H9 (cell line): Measurements from ENCODE around the gene TAOK1. TPM values are rescaled to one million over a fixed set of nuclear protein-coding genes. Genes with fewer than 3 reads are reported as not detected.
A peak's percentile ranks its signal among the peaks of the same experiment; 100 is the strongest.

ENCODE experiments used
- DNase-seq: peaks from one replicate; pipeline ENCODE4 v3.0.0-alpha.2; 2017
- H2AFZ ChIP-seq: one replicate; pipeline ENCODE4 v1.6.1; 2013; ENCODE audit warnings: mild to moderate bottlenecking, low read length, control low read depth, moderate library complexity
- H2AK5ac ChIP-seq: 2 replicates; pipeline ENCODE4 v1.6.1; 2013; ENCODE audit warnings: low read length, control low read depth, mixed read lengths; ENCODE audit not compliant: insufficient read length
- H2BK120ac ChIP-seq: one replicate; pipeline ENCODE4 v1.6.1; 2013; ENCODE audit warnings: low read depth, mild to moderate bottlenecking, low read length, control low read depth, inconsistent platforms; ENCODE audit not compliant: poor library complexity, severe bottlenecking
- H2BK12ac ChIP-seq: 2 replicates; pipeline ENCODE4 v1.6.1; 2013; ENCODE audit warnings: low read length, control low read depth, mixed read lengths, low read depth; ENCODE audit not compliant: insufficient read length
- H2BK15ac ChIP-seq: 2 replicates; pipeline ENCODE4 v1.6.1; 2013; ENCODE audit warnings: low read depth, low read length, control low read depth
- H2BK20ac ChIP-seq: one replicate; pipeline ENCODE4 v1.6.1; 2013; ENCODE audit warnings: low read depth, mild to moderate bottlenecking, low read length, control low read depth, inconsistent platforms; ENCODE audit not compliant: poor library complexity, severe bottlenecking
- H2BK5ac ChIP-seq: 2 replicates; pipeline ENCODE4 v1.6.1; 2013; ENCODE audit warnings: low read length, control low read depth, mixed read lengths; ENCODE audit not compliant: insufficient read length
- H3K14ac ChIP-seq: 2 replicates; pipeline ENCODE4 v1.6.1; 2013; ENCODE audit warnings: low read length, control low read depth; ENCODE audit not compliant: insufficient read depth
- H3K18ac ChIP-seq: 2 replicates; pipeline ENCODE4 v1.6.1; 2013; ENCODE audit warnings: low read depth, mild to moderate bottlenecking, mixed read lengths, low read length, control low read depth; ENCODE audit not compliant: insufficient read length
- H3K23ac ChIP-seq: 2 replicates; pipeline ENCODE4 v1.6.1; 2013; ENCODE audit warnings: low read length, control low read depth, mixed read lengths, low read depth; ENCODE audit not compliant: insufficient read length
- H3K23me2 ChIP-seq: 2 replicates; pipeline ENCODE4 v1.6.1; 2013; ENCODE audit warnings: low read depth, mild to moderate bottlenecking, mixed read lengths, low read length, control low read depth; ENCODE audit not compliant: insufficient read length, poor library complexity, severe bottlenecking
- H3K27ac ChIP-seq: 2 replicates; pipeline ENCODE4 v1.5.1; 2013; ENCODE audit warnings: low read length, control low read depth, mixed read lengths, low read depth; ENCODE audit not compliant: insufficient read length
- H3K27me3 ChIP-seq: 2 replicates; pipeline ENCODE4 v1.6.1; 2013; ENCODE audit warnings: low read length, control low read depth, inconsistent platforms; ENCODE audit not compliant: insufficient read depth
- H3K4ac ChIP-seq: 2 replicates; pipeline ENCODE4 v1.6.1; 2013; ENCODE audit warnings: low read depth, mild to moderate bottlenecking, control low read depth, inconsistent platforms, low read length, moderate library complexity
- H3K4me1 ChIP-seq: 2 replicates; pipeline ENCODE4 v1.6.1; 2013; ENCODE audit warnings: low read length, control low read depth, inconsistent platforms; ENCODE audit not compliant: insufficient read depth
- H3K4me2 ChIP-seq: 2 replicates; pipeline ENCODE4 v1.6.1; 2013; ENCODE audit warnings: low read length, control low read depth, mixed read lengths; ENCODE audit not compliant: insufficient read length, insufficient read depth
- H3K56ac ChIP-seq: 2 replicates; pipeline ENCODE4 v1.6.1; 2013; ENCODE audit warnings: low read depth, mild to moderate bottlenecking, mixed read lengths, low read length, control low read depth; ENCODE audit not compliant: insufficient read length
- H3K79me1 ChIP-seq: 2 replicates; pipeline ENCODE4 v1.6.1; 2013; ENCODE audit warnings: low read depth, mild to moderate bottlenecking, moderate library complexity, low read length, control low read depth, inconsistent platforms; ENCODE audit not compliant: insufficient read depth, poor library complexity, severe bottlenecking
- H3K79me2 ChIP-seq: 2 replicates; pipeline ENCODE4 v1.6.1; 2013; ENCODE audit warnings: low read length, control low read depth, inconsistent platforms; ENCODE audit not compliant: insufficient read depth
- H3K9ac ChIP-seq: 2 replicates; pipeline ENCODE4 v1.6.1; 2013; ENCODE audit warnings: low read length, control low read depth, mixed read lengths; ENCODE audit not compliant: insufficient read length; ENCODE audit errors: extremely low read depth
- H3K9me3 ChIP-seq: one replicate; pipeline ENCODE4 v1.6.1; 2013; ENCODE audit warnings: low read depth, low read length, inconsistent platforms; ENCODE audit not compliant: control insufficient read depth
- H3T11ph ChIP-seq: one replicate; pipeline ENCODE4 v1.6.1; 2013; ENCODE audit warnings: mild to moderate bottlenecking, low read length, control low read depth, inconsistent platforms
- H4K20me1 ChIP-seq: one replicate; pipeline ENCODE4 v1.6.1; 2013; ENCODE audit not compliant: control insufficient read depth, insufficient read length, insufficient read depth
- H4K5ac ChIP-seq: 2 replicates; pipeline ENCODE4 v1.6.1; 2013; ENCODE audit warnings: low read depth, mild to moderate bottlenecking, mixed read lengths, low read length, control low read depth; ENCODE audit not compliant: insufficient read length
- H4K8ac ChIP-seq: replicated peaks from 2 replicates; pipeline ENCODE4 v1.6.1; 2013; ENCODE audit warnings: low read length, control low read depth, mixed read lengths, low read depth; ENCODE audit not compliant: insufficient read length
- H4K91ac ChIP-seq: 2 replicates; pipeline ENCODE4 v1.6.1; 2013; ENCODE audit warnings: low read depth, mild to moderate bottlenecking, moderate library complexity, mixed read lengths, low read length, control low read depth; ENCODE audit not compliant: insufficient read length
- H3K27ac Mint-ChIP-seq, 3 experiments: 2 replicates in 2 of 3; 3 replicates in 1 of 3; pipeline ENCODE4 v1.8.0; 2020 to 2021; ENCODE audit warnings: mixed read lengths in 3 of 3, mild to moderate bottlenecking in 1 of 3, moderate library complexity in 1 of 3
- H3K27me3 Mint-ChIP-seq: 2 replicates; pipeline ENCODE4 v1.8.0; 2021; ENCODE audit warnings: low read depth, mild to moderate bottlenecking, moderate library complexity, mixed read lengths
- H3K36me3 Mint-ChIP-seq, 3 experiments: 2 replicates in 2 of 3; 3 replicates in 1 of 3; pipeline ENCODE4 v1.8.0; 2020 to 2021; ENCODE audit warnings: low read depth in 3 of 3, mixed read lengths in 3 of 3; ENCODE audit not compliant: insufficient read depth in 1 of 3
- H3K4me1 Mint-ChIP-seq, 2 experiments: 2 replicates each; pipeline ENCODE4 v1.8.0; 2020; ENCODE audit warnings: mixed read lengths in 2 of 2
- H3K4me3 Mint-ChIP-seq, 2 experiments: 2 replicates in 1 of 2; 3 replicates in 1 of 2; pipeline ENCODE4 v1.8.0; 2020 to 2021; ENCODE audit warnings: mild to moderate bottlenecking in 2 of 2, mixed read lengths in 2 of 2, moderate library complexity in 1 of 2
- H3K9me3 Mint-ChIP-seq, 2 experiments: 2 replicates in 1 of 2; 3 replicates in 1 of 2; pipeline ENCODE4 v1.8.0; 2020; ENCODE audit warnings: mild to moderate bottlenecking in 2 of 2, mixed read lengths in 2 of 2, moderate library complexity in 1 of 2
- WGBS: extraction: QIAGEN DNeasy Blood & Tissue Kit; methylation state at CpG from one replicate; pipeline ENCODE4 v1.1.7; 2013; ENCODE audit warnings: missing lambda C conversion rate, low lambda C conversion rate, mixed read lengths; ENCODE audit not compliant: insufficient read length; ENCODE audit errors: extremely low coverage; 5-methylcytosine and 5-hydroxymethylcytosine counted together
- total RNA-seq: library from RNA; stranded (reverse); gene quantifications from 2 replicates; pipeline ENCODE4 v1.2.1, GENCODE V29; 2021
- TF ChIP-seq, protein P1 (sequence below): fragments of 200-600 bp; sonication (generic); conservative IDR thresholded peaks from 3 replicates; pipeline ENCODE4 v1.8.0; 2021; ENCODE audit warnings: antibody characterized with exemption, mild to moderate bottlenecking

TAOK1 gene
- total RNA-seq, 1 experiment from 2014 or later: 93.0 TPM

DNA sequence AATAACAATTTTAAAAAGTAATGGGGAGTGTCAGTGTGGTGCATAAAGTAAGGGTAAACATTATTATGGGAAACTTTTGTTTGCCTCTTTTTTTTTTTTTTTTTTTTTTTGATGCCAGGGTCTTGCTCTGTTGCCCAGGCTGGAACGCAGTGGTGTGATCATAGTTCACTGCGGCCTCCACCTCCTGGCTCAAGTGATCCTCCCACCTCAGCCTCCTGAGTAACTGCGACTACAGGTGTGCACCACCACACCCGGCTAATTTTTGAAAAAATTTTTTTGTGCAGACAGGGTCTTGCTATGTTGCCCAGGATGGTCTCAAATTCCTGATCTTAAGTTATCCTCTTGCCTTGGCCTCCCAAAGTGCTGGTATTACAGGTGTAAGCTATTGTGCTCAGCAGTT, 10.7 kb downstream of the TAOK1 start:
- Histone ChIP-seq H4K8ac (no peak overlapping the region), H3K79me1 (peaks cover 15% of the 10 kb centered on the region), H4K20me1 (no peaks in the 10 kb centered on the region)

More for the DNA sequence above, 10.7 kb downstream of the TAOK1 start:
- Histone ChIP-seq H2BK20ac (no peak overlapping the region), H2BK120ac (no peak overlapping the region), H3K79me2 (peaks cover 30% of the 10 kb centered on the region), H3K18ac (no peak overlapping the region), H4K5ac (no peak overlapping the region), H2AK5ac (no peak overlapping the region), H3K9me3 (no peaks in the 10 kb centered on the region), H3K4ac (no peak overlapping the region), H3K27ac (no peak overlapping the region), H3K4me2 (no peak overlapping the region), H3K4me1 (no peaks in the 10 kb centered on the region), H2AFZ (no peak overlapping the region), H3K9ac (no peak overlapping the region), H2BK5ac (no peak overlapping the region), H3T11ph (no peak overlapping the region), H2BK15ac (no peak overlapping the region), H2BK12ac (no peak overlapping the region), H4K91ac (no peak overlapping the region), H3K27me3 (no peaks in the 10 kb centered on the region), H3K23ac (no peak overlapping the region), H3K56ac (no peak overlapping the region), H3K14ac (no peak overlapping the region), H3K23me2 (no peaks in the 10 kb centered on the region)
- H3K9me3 Mint-ChIP-seq: no peaks in the 10 kb centered on the region
- H3K27ac Mint-ChIP-seq: peak overlapping the region in 1 of 3 experiments; percentile 44; a peak in 1 of 7 replicates
- H3K36me3 Mint-ChIP-seq: peaks cover 16 to 32% (median 24%) of the 10 kb centered on the region in 3 experiments; a peak in 6 of 7 replicates
- no CpG with 5 or more reads among the region's 4 CpGs for WGBS
- no peak for DNase-seq
- no peak overlapping the region for H3K4me3 Mint-ChIP-seq
- peaks cover 0 to 3% of the 10 kb centered on the region in 2 experiments; a peak in 1 of 4 replicates for H3K4me1 Mint-ChIP-seq
- TF ChIP-seq, protein P1, sequence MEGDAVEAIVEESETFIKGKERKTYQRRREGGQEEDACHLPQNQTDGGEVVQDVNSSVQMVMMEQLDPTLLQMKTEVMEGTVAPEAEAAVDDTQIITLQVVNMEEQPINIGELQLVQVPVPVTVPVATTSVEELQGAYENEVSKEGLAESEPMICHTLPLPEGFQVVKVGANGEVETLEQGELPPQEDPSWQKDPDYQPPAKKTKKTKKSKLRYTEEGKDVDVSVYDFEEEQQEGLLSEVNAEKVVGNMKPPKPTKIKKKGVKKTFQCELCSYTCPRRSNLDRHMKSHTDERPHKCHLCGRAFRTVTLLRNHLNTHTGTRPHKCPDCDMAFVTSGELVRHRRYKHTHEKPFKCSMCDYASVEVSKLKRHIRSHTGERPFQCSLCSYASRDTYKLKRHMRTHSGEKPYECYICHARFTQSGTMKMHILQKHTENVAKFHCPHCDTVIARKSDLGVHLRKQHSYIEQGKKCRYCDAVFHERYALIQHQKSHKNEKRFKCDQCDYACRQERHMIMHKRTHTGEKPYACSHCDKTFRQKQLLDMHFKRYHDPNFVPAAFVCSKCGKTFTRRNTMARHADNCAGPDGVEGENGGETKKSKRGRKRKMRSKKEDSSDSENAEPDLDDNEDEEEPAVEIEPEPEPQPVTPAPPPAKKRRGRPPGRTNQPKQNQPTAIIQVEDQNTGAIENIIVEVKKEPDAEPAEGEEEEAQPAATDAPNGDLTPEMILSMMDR: no peak
- H3K27me3 Mint-ChIP-seq: no peaks in the 10 kb centered on the region
